Measurements from ENCODE around the gene THADA. TPM values are rescaled to one million over a fixed set of nuclear protein-coding genes. Genes with fewer than 3 reads are reported as not detected.

THADA gene
- polyA plus RNA-seq, 3 donors from 2014 or later: 4.2 to 16.2 (median 8.9) TPM

- Mint-ChIP-seq H3K36me3 (peaks cover 0 to 4% (median 0%) of the 10 kb centered on the region in 3 donors), H3K4me3 (no peak overlapping the region), H3K27ac (peak overlapping the region in 3 of 6 donors; percentile 35 to 74 (median 67)), H3K4me1 (peaks cover 12 to 20% of the 10 kb centered on the region in 2 donors), H3K9me3 (peaks cover 0 to 2% (median 0%) of the 10 kb centered on the region in 6 donors), H3K27me3 (ENCODE audit: low read depth in 3 of 3) (peaks cover 0 to 1% (median 0%) of the 10 kb centered on the region in 3 donors)
- no peak for DNase-seq
These were observed 409.5 kb downstream of the THADA start for GRCh38 chr2:43186321-43186678.

- peak overlapping the region in 3 of 6 donors; percentile 74 to 87 (median 82) for H3K27ac Mint-ChIP-seq
- peaks cover 0 to 8% (median 0%) of the 10 kb centered on the region in 3 donors for H3K36me3 Mint-ChIP-seq
- H3K9me3 Mint-ChIP-seq: peaks cover 0 to 2% (median 0%) of the 10 kb centered on the region in 6 donors
- H3K4me3 Mint-ChIP-seq: no peak overlapping the region
- H3K27me3 Mint-ChIP-seq (ENCODE audit: low read depth in 3 of 3): peaks cover 0 to 1% (median 0%) of the 10 kb centered on the region in 3 donors
- peaks cover 12 to 22% of the 10 kb centered on the region in 2 donors for H3K4me1 Mint-ChIP-seq
- no peak for DNase-seq
These were observed 410.7 kb downstream of the THADA start for GRCh38 chr2:43185146-43185545.

- Mint-ChIP-seq H3K9me3 (peaks cover 0 to 2% (median 0%) of the 10 kb centered on the region in 6 donors), H3K4me1 (peaks cover 12 to 23% of the 10 kb centered on the region in 2 donors), H3K36me3 (peaks cover 0 to 8% (median 0%) of the 10 kb centered on the region in 3 donors), H3K27me3 (ENCODE audit: low read depth in 3 of 3) (peaks cover 0 to 1% (median 0%) of the 10 kb centered on the region in 3 donors), H3K4me3 (no peak overlapping the region), H3K27ac (peak overlapping the region in 5 of 6 donors; percentile 40 to 87 (median 63))
- peak in 1 of 3 donors; percentile 23 for DNase-seq
These were observed 411.4 kb downstream of the THADA start for GRCh38 chr2:43184339-43184895.

GRCh38 chr2:43183743-43184142 is 412.1 kb downstream of the THADA start:
- Mint-ChIP-seq H3K9me3 (peaks cover 0 to 2% (median 0%) of the 10 kb centered on the region in 6 donors), H3K27ac (peak overlapping the region in 2 of 6 donors; percentile 4 to 41), H3K36me3 (peaks cover 0 to 8% (median 0%) of the 10 kb centered on the region in 3 donors), H3K4me3 (no peak overlapping the region), H3K27me3 (ENCODE audit: low read depth in 3 of 3) (peaks cover 0 to 1% (median 0%) of the 10 kb centered on the region in 3 donors), H3K4me1 (peaks cover 18 to 28% of the 10 kb centered on the region in 2 donors)
- DNase-seq: no peak

GRCh38 chr2:43180897-43181296 is 414.9 kb downstream of the THADA start:
- H3K9me3 Mint-ChIP-seq: peaks cover 0 to 2% (median 0%) of the 10 kb centered on the region in 6 donors
- DNase-seq: no peak

More at GRCh38 chr2:43180897-43181296, 414.9 kb downstream of the THADA start:
- Mint-ChIP-seq H3K27me3 (ENCODE audit: low read depth in 3 of 3) (no peaks in the 10 kb centered on the region), H3K27ac (peak overlapping the region in 4 of 6 donors; percentile 43 to 62 (median 46)), H3K4me1 (peaks cover 39% of the 10 kb centered on the region in 2 donors), H3K4me3 (no peak overlapping the region), H3K36me3 (peaks cover 0 to 8% (median 0%) of the 10 kb centered on the region in 3 donors)

Other genes with a start within 250 kb of the THADA start
- gene PLEKHH2, start 41.2 kb upstream of the THADA start, polyA plus RNA-seq: not detected
- not detected for gene C1GALT1C1L, start 80.4 kb upstream of the THADA start, polyA plus RNA-seq
- 10 to 100 TPM in 1 of 3 donors, 1 to 10 TPM in 2; 5.7 to 11.5 (median 5.9) TPM for gene DYNC2LI1, start 178.0 kb upstream of the THADA start, polyA plus RNA-seq
- gene ABCG5, start 242.8 kb upstream of the THADA start, polyA plus RNA-seq: not detected
- gene ABCG8, start 242.9 kb upstream of the THADA start, polyA plus RNA-seq: not detected

Measured in immature natural killer cell (primary cell).